Measurements from ENCODE around the gene ZSWIM8.

The ZSWIM8 gene

GRCh38 chr10:73840056-73840402 is 54.6 kb downstream of the ZSWIM8 start:
- H3K36me3 ChIP-seq (ENCODE audit: control insufficient read depth in 2 of 2, insufficient read depth in 1 of 2, low read length in 2 of 2) = peaks cover 4 to 66% of the 10 kb centered on the region in 2 experiments; a peak in 2 of 3 replicates
- no peaks in the 10 kb centered on the region for H3K9me3 ChIP-seq (ENCODE audit: control insufficient read depth, insufficient read depth, low read depth, low read length)
- ChIA-PET CTCF (interaction anchor here (2.0 kb wide), 1 partner anchor 9 kb away, joined by 6 read pairs; no protein-coding TSS in a partner anchor), POLR2A (no interaction called here)
- H3K4me3 ChIP-seq (ENCODE audit: low read depth, low read length) = no peak overlapping the region
- no peak overlapping the region for H3K27ac ChIP-seq (ENCODE audit: extremely low read depth, low read depth, low read length)
- H3K4me1 ChIP-seq (ENCODE audit: control insufficient read depth, insufficient read depth, low read length) = no peaks in the 10 kb centered on the region
- TF ChIP-seq ZNF501 (tag by site-specific recombination; IDR thresholded peaks at IDR 0.05) = no peak
- TF ChIP-seq, protein P1, sequence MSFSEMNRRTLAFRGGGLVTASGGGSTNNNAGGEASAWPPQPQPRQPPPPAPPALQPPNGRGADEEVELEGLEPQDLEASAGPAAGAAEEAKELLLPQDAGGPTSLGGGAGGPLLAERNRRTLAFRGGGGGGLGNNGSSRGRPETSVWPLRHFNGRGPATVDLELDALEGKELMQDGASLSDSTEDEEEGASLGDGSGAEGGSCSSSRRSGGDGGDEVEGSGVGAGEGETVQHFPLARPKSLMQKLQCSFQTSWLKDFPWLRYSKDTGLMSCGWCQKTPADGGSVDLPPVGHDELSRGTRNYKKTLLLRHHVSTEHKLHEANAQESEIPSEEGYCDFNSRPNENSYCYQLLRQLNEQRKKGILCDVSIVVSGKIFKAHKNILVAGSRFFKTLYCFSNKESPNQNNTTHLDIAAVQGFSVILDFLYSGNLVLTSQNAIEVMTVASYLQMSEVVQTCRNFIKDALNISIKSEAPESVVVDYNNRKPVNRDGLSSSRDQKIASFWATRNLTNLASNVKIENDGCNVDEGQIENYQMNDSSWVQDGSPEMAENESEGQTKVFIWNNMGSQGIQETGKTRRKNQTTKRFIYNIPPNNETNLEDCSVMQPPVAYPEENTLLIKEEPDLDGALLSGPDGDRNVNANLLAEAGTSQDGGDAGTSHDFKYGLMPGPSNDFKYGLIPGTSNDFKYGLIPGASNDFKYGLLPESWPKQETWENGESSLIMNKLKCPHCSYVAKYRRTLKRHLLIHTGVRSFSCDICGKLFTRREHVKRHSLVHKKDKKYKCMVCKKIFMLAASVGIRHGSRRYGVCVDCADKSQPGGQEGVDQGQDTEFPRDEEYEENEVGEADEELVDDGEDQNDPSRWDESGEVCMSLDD (tag by site-specific recombination; IDR thresholded peaks at IDR 0.05) = no peak

DNA sequence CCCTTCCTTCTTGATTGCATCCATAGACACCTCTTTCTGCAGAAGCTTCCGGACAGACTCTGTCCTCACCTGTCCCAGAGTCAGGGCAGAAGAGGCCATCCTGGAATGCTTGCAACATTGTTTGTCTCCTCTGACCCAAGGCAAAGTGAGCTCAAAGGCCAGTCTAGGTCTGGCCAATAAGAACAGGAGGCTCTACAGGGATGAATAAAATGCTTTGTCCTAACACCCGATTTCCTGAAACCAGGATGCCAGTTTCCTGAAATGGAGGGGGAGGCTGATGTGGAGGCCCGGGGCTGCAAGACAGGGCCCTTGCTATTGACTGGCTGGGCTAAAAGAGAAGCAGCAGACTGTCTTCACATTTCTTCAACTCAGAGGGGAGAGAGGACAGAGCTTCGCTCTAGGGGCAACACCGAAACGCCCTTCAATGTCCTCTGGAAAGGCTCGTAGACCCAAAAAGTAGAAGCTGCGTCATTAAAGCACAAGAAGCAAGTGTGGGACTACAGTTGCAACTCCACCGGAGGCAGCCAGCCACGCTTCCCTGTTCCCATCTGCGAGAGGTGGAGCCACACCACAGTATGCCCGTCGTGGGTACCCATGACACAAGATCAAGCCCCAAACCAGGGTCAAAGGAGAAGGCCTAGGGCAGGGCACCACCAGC is 55.1 kb downstream of the ZSWIM8 start:
- no peaks in the 10 kb centered on the region for H3K4me1 ChIP-seq (ENCODE audit: control insufficient read depth, insufficient read depth, low read length)
- POLR2A ChIA-PET = no interaction called here
- H3K36me3 ChIP-seq (ENCODE audit: control insufficient read depth in 2 of 2, insufficient read depth in 1 of 2, low read length in 2 of 2) = peaks cover 7 to 66% of the 10 kb centered on the region in 2 experiments; a peak in 2 of 3 replicates
- CTCF ChIA-PET = interaction anchor here (1.1 to 2.0 kb wide), 2 partner anchors 8 to 38 kb away, joined by 5 to 6 read pairs; no protein-coding TSS in a partner anchor
- no peak overlapping the region for H3K27ac ChIP-seq (ENCODE audit: extremely low read depth, low read depth, low read length)
- H3K9me3 ChIP-seq (ENCODE audit: control insufficient read depth, insufficient read depth, low read depth, low read length) = no peaks in the 10 kb centered on the region
- TF ChIP-seq ZBTB20 (tag by site-specific recombination; IDR thresholded peaks at IDR 0.05) = no peak
- no peak for TF ChIP-seq ZBTB17 (tag by site-specific recombination; IDR thresholded peaks at IDR 0.05)
- TF ChIP-seq ZNF530 (tag by site-specific recombination; IDR thresholded peaks at IDR 0.05; ENCODE audit: low read depth) = no peak
- no peak for TF ChIP-seq IKZF3 (tag by site-specific recombination; IDR thresholded peaks at IDR 0.05)
- no peak for TF ChIP-seq OVOL3 (tag by site-specific recombination; IDR thresholded peaks at IDR 0.05)
- TF ChIP-seq MEIS1 (CRISPR knock-in tag; IDR thresholded peaks at IDR 0.05; ENCODE audit: borderline replicate concordance) = no peak
- H3K4me3 ChIP-seq (ENCODE audit: low read depth, low read length) = no peak overlapping the region

DNA sequence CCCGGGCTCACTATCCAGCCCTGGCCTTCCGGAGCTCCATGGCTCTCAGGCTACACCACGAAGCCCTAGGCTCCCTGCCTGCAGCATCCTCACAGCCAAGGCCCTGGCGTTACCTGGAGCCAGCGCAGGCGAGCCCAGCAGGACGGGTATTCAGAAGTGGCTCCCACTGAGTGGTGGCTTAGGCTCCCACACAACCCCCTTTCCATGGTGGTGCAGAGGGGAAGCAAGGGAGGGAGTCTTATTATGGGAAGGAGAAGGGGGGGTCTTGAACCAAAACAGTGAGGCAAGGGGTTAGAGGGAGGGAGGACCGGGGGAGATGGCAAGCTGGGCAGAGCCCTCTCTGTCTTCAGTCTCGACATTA is 55.6 kb downstream of the ZSWIM8 start:
- TF ChIP-seq ZNF426 (tag by site-specific recombination; IDR thresholded peaks at IDR 0.05) = no peak
- 0 out of 2 replicates have a peak, but pooled peaks have one; percentile 13 for TF ChIP-seq ZIC2 (tag by site-specific recombination; IDR thresholded peaks at IDR 0.05)
- Histone ChIP-seq H3K9me3 (ENCODE audit: control insufficient read depth, insufficient read depth, low read depth, low read length) (no peaks in the 10 kb centered on the region), H3K4me1 (ENCODE audit: control insufficient read depth, insufficient read depth, low read length) (no peaks in the 10 kb centered on the region), H3K27ac (ENCODE audit: extremely low read depth, low read depth, low read length) (no peak overlapping the region), H3K36me3 (ENCODE audit: control insufficient read depth in 2 of 2, insufficient read depth in 1 of 2, low read length in 2 of 2) (peaks cover 7 to 67% of the 10 kb centered on the region in 2 experiments; a peak in 2 of 3 replicates), H3K4me3 (ENCODE audit: low read depth, low read length) (no peak overlapping the region)
- POLR2A ChIA-PET = no interaction called here
- CTCF ChIA-PET = interaction anchor here (1.1 to 2.0 kb wide), 2 partner anchors 8 to 38 kb away, joined by 5 to 6 read pairs; no protein-coding TSS in a partner anchor

- Histone ChIP-seq H3K27ac (ENCODE audit: extremely low read depth, low read depth, low read length) (no peak overlapping the region), H3K36me3 (ENCODE audit: control insufficient read depth in 2 of 2, insufficient read depth in 1 of 2, low read length in 2 of 2) (peaks cover 7 to 67% of the 10 kb centered on the region in 2 experiments; a peak in 2 of 3 replicates), H3K9me3 (ENCODE audit: control insufficient read depth, insufficient read depth, low read depth, low read length) (no peaks in the 10 kb centered on the region), H3K4me3 (ENCODE audit: low read depth, low read length) (no peak overlapping the region), H3K4me1 (ENCODE audit: control insufficient read depth, insufficient read depth, low read length) (no peaks in the 10 kb centered on the region)
- no peak for TF ChIP-seq ZNF530 (tag by site-specific recombination; IDR thresholded peaks at IDR 0.05; ENCODE audit: low read depth)
- TF ChIP-seq ELK4 (IDR thresholded peaks at IDR 0.05; ENCODE audit: borderline replicate concordance, low read depth, low read length) = no peak
- TF ChIP-seq ZNF121 (tag by site-specific recombination; IDR thresholded peaks at IDR 0.05) = no peak
- CTCF ChIA-PET = interaction anchor here (1.1 to 12.7 kb wide), 3 partner anchors 7 to 37 kb away, joined by 5 to 267 read pairs (median 6); partner anchors contain the start of gene CAMK2G
- POLR2A ChIA-PET = no interaction called here
These were observed 56.3 kb downstream of the ZSWIM8 start for GRCh38 chr10:73841526-73842285.

Data from HEK293 (cell line).